Measurements from ENCODE around the gene RORC.

Gene RORC

DNA sequence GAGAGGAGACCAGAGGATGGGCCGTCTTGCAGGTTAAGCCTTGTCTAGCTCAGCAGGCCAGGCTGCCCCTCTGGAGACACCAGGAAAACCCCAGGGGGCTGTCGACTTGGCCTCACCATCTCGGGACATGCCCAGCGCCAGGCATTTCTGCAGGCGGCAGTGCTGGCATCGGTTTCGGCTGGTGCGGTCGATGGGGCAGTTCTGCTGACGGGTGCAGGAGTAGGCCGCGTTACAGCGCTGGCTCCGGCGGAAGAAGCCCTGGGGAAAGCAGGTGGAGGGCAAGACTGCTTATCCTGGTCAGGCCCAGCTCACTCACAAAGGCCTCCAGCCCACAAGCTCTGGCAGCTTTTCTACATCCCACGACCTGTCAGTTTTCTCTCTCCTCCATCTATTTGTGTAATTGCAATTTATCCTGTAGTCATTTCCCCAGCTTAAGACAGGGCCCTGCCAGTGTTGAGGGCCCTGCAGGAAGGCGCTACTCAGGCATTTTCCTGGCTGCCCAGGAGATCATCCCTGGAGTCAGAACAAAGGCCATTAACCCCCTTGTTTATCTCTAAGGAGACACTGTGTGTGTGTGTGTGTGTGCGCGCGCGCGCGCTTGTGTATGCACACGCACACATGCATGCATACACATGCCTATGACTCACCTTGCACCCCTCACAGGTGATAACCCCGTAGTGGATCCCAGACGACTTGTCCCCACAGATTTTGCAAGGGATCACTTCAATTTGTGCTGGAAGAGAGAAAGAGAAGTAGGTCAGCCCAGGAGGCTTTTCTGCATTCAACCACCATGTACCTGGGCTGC lies 14.9 kb downstream of the RORC start:
- Histone ChIP-seq H3K4me3 (ENCODE audit: low read length) (no peak overlapping the region), H3K27ac (ENCODE audit: low read length) (peak overlapping the region; percentile 60; the same call in 1 of the 2 replicates), H3K4me1 (ENCODE audit: low read length) (peaks cover 54% of the 10 kb centered on the region), H3K27me3 (replicated peaks; ENCODE audit: insufficient read depth, low read length) (no peaks in the 10 kb centered on the region), H3K4me2 (ENCODE audit: low read depth, low read length) (peak overlapping the region; percentile 68; the same call in 1 of the 2 replicates), H2AFZ (ENCODE audit: low read length) (no peak overlapping the region), H4K20me1 (ENCODE audit: insufficient read depth, low read length) (no peaks in the 10 kb centered on the region), H3K9ac (ENCODE audit: low read length) (no peak overlapping the region), H3K9me2 (replicated peaks; ENCODE audit: insufficient read depth, low read length) (no peaks in the 10 kb centered on the region), H3K79me2 (ENCODE audit: low read length) (no peaks in the 10 kb centered on the region), H3F3A (ENCODE audit: insufficient read depth, low read length) (no peaks in the 10 kb centered on the region; the same call in 1 of the 2 replicates), H3K36me3 (replicated peaks; ENCODE audit: insufficient read depth, low read length) (no peaks in the 10 kb centered on the region), H3K9me3 (replicated peaks; ENCODE audit: insufficient read depth, low read length) (no peaks in the 10 kb centered on the region)
- TF ChIP-seq EZH2 (optimal IDR thresholded peaks at IDR 0.05; ENCODE audit: low read depth, low read length), result no peak
- TF ChIP-seq, protein P1, sequence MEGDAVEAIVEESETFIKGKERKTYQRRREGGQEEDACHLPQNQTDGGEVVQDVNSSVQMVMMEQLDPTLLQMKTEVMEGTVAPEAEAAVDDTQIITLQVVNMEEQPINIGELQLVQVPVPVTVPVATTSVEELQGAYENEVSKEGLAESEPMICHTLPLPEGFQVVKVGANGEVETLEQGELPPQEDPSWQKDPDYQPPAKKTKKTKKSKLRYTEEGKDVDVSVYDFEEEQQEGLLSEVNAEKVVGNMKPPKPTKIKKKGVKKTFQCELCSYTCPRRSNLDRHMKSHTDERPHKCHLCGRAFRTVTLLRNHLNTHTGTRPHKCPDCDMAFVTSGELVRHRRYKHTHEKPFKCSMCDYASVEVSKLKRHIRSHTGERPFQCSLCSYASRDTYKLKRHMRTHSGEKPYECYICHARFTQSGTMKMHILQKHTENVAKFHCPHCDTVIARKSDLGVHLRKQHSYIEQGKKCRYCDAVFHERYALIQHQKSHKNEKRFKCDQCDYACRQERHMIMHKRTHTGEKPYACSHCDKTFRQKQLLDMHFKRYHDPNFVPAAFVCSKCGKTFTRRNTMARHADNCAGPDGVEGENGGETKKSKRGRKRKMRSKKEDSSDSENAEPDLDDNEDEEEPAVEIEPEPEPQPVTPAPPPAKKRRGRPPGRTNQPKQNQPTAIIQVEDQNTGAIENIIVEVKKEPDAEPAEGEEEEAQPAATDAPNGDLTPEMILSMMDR (IDR thresholded peaks at IDR 0.05; ENCODE audit: low read length), result no peak
- no peak for TF ChIP-seq EZH2phosphoT487 (IDR thresholded peaks at IDR 0.05; ENCODE audit: low read length)
- DNase-seq, result no peak

DNA sequence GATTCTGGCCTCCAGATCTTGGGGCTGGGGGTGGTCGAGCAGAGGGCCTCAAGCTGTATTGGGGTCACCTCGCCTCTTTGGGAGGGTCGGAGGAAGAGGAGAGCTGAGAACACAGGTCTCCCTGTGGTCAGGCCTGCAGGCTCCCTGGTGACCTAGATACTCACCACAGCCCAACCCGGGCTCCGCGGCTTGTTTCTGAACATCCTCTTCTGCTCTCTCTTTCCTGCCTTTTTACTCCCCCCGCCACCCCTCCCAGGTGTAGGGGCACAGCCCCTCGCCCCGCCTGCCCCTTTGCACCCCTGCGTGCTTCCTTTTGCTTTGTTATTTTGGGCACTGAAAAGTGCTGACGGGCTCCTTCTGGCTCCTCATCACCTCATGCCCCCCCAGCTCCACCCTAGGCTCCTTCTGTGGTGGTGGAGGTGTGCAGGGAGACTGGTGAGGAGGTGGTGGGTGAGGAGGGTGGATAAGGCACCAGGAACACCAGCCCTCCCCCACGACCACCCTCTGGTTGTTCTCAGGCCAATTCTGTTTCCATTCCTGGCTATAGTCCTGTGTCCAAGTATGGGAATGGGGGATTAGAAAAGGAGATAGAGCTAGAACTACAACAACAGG lies 15.8 kb downstream of the RORC start:
- no peaks in the 10 kb centered on the region for H3K27me3 ChIP-seq (replicated peaks; ENCODE audit: insufficient read depth, low read length)
- no peaks in the 10 kb centered on the region for H3K9me3 ChIP-seq (replicated peaks; ENCODE audit: insufficient read depth, low read length)
- H3K36me3 ChIP-seq (replicated peaks; ENCODE audit: insufficient read depth, low read length), result no peaks in the 10 kb centered on the region
- peak; percentile 92 for DNase-seq
- H3K4me1 ChIP-seq (ENCODE audit: low read length), result peaks cover 48% of the 10 kb centered on the region
- no peaks in the 10 kb centered on the region for H3K79me2 ChIP-seq (ENCODE audit: low read length)
- H3K9ac ChIP-seq (ENCODE audit: low read length), result peak overlapping the region; percentile 57
- H2AFZ ChIP-seq (ENCODE audit: low read length), result peak overlapping the region; percentile 67
- no peaks in the 10 kb centered on the region for H3K9me2 ChIP-seq (replicated peaks; ENCODE audit: insufficient read depth, low read length)
- no peaks in the 10 kb centered on the region for H4K20me1 ChIP-seq (ENCODE audit: insufficient read depth, low read length)
- H3K4me3 ChIP-seq (ENCODE audit: low read length), result peak overlapping the region; percentile 7; the same call in 1 of the 2 replicates
- H3F3A ChIP-seq (ENCODE audit: insufficient read depth, low read length), result no peaks in the 10 kb centered on the region; the same call in 1 of the 2 replicates
- H3K27ac ChIP-seq (ENCODE audit: low read length), result peak overlapping the region; percentile 60
- TF ChIP-seq EZH2phosphoT487 (IDR thresholded peaks at IDR 0.05; ENCODE audit: low read length), result no peak
- no peak for TF ChIP-seq EZH2 (optimal IDR thresholded peaks at IDR 0.05; ENCODE audit: low read depth, low read length)
- TF ChIP-seq, protein P1 (IDR thresholded peaks at IDR 0.05; ENCODE audit: low read length), result no peak
- H3K4me2 ChIP-seq (ENCODE audit: low read depth, low read length), result peak overlapping the region; percentile 68

DNA sequence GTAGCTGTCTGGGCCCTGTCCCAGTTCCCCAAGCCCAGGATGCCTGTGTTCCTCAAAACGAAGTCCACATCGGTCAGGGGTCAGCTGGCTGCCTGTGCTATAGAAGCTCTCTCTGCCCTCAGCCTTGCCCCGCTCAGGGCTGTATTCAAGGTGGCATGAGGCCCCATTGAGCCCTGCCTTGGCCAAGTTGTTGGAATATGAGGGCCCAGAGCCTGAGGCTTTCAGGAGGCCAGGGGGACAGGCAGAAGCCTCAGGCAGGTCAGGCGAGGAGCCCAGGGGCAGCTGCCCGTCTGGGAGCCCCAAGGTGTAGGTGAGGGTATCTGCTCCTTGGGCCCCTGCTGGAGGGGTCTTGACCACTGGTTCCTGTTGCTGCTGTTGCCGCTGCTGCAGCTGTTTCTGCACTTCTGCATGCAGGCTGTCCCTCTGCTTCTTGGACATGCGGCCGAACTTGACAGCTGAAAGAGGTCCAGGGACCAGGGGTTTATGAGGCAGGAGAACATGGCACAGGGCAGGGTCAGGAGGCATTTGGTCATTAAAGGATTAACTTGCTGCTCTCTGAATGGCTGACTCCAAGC lies 16.5 kb downstream of the RORC start:
- Histone ChIP-seq H3K4me1 (ENCODE audit: low read length) (peaks cover 41% of the 10 kb centered on the region), H2AFZ (ENCODE audit: low read length) (peak overlapping the region; percentile 67), H3K4me3 (ENCODE audit: low read length) (peak overlapping the region; percentile 7; the same call in 1 of the 2 replicates), H4K20me1 (ENCODE audit: insufficient read depth, low read length) (no peaks in the 10 kb centered on the region), H3K36me3 (replicated peaks; ENCODE audit: insufficient read depth, low read length) (no peaks in the 10 kb centered on the region), H3K4me2 (ENCODE audit: low read depth, low read length) (peak overlapping the region; percentile 68), H3F3A (ENCODE audit: insufficient read depth, low read length) (no peaks in the 10 kb centered on the region; the same call in 1 of the 2 replicates), H3K27ac (ENCODE audit: low read length) (peak overlapping the region; percentile 60), H3K9ac (ENCODE audit: low read length) (peak overlapping the region; percentile 57), H3K9me2 (replicated peaks; ENCODE audit: insufficient read depth, low read length) (no peaks in the 10 kb centered on the region), H3K9me3 (replicated peaks; ENCODE audit: insufficient read depth, low read length) (no peaks in the 10 kb centered on the region), H3K79me2 (ENCODE audit: low read length) (no peaks in the 10 kb centered on the region), H3K27me3 (replicated peaks; ENCODE audit: insufficient read depth, low read length) (no peaks in the 10 kb centered on the region)
- TF ChIP-seq, protein P1 (IDR thresholded peaks at IDR 0.05; ENCODE audit: low read length), result no peak
- no peak for TF ChIP-seq EZH2 (optimal IDR thresholded peaks at IDR 0.05; ENCODE audit: low read depth, low read length)
- TF ChIP-seq EZH2phosphoT487 (IDR thresholded peaks at IDR 0.05; ENCODE audit: low read length), result no peak
- DNase-seq, result no peak

Measured in MM.1S (cell line).